H1 (cell line): ENCODE results near the gene C1S. TPM values are rescaled to one million over a fixed set of nuclear protein-coding genes. Genes with fewer than 3 reads are reported as not detected.

Experiments
- CTCF ChIA-PET: fragments of 300-600 bp; sonication (Branson Sonifier 250); formaldehyde crosslinking; loops from one replicate; lab custom pipeline; 2021; ENCODE audit not compliant: partially characterized antibody; lab: Charles Lee
- POLR2A ChIA-PET: fragments of 300-600 bp; sonication (Branson Sonifier 250); formaldehyde crosslinking; loops from one replicate; lab custom pipeline; 2021; ENCODE audit warnings: inconsistent platforms; ENCODE audit not compliant: partially characterized antibody; lab: Charles Lee
- DNase-seq, 2 experiments: peaks; one replicate each; pipeline versions ENCODE4 v3.0.0 to v3.0.0-alpha.2; 2010 to 2022; ENCODE audit warnings: low spot score in 2 of 2, low read depth in 1 of 2, mixed read lengths in 1 of 2
- FAIRE-seq: peaks from 2 replicates; lab custom pipeline; 2011; peaks lifted over from hg19 to GRCh38; lab: Jason Lieb, UNC
- H2AFZ ChIP-seq: 2 replicates; pipeline ENCODE4 v1.8.1; 2012; ENCODE audit warnings: low read length, inconsistent platforms
- H2AK5ac ChIP-seq: 2 replicates; pipeline ENCODE4 v1.6.1; 2013; ENCODE audit warnings: low read depth, low read length
- H2BK120ac ChIP-seq: replicated peaks from 2 replicates; pipeline ENCODE3; 2013; ENCODE audit warnings: low read depth, low read length, inconsistent platforms
- H2BK12ac ChIP-seq: 2 replicates; pipeline ENCODE4 v1.6.1; 2013; ENCODE audit warnings: low read depth, low read length
- H2BK15ac ChIP-seq: 2 replicates; pipeline ENCODE4 v1.6.1; 2013; ENCODE audit warnings: low read length
- H2BK20ac ChIP-seq: 2 replicates; pipeline ENCODE4 v1.6.1; 2013; ENCODE audit warnings: low read length
- H2BK5ac ChIP-seq: 2 replicates; pipeline ENCODE4 v1.6.1; 2013; ENCODE audit warnings: low read depth, low read length
- H3K14ac ChIP-seq: 2 replicates; pipeline ENCODE4 v1.6.1; 2013; ENCODE audit warnings: inconsistent platforms; ENCODE audit not compliant: insufficient read length
- H3K18ac ChIP-seq: 2 replicates; pipeline ENCODE4 v1.6.1; 2013; ENCODE audit warnings: low read length; ENCODE audit errors: extremely low read depth
- H3K23ac ChIP-seq: 2 replicates; pipeline ENCODE4 v1.6.1; 2013; ENCODE audit warnings: inconsistent platforms; ENCODE audit not compliant: insufficient read length
- H3K23me2 ChIP-seq: 2 replicates; pipeline ENCODE4 v1.6.1; 2013; ENCODE audit warnings: low read depth, low read length
- H3K27ac ChIP-seq: 2 replicates; pipeline ENCODE4 v1.6.1; 2011; ENCODE audit warnings: low read depth, low read length, inconsistent platforms
- H3K27me3 ChIP-seq, 4 experiments: replicated peaks in 1 of 4; 1 replicate in 1 of 4; 2 replicates in 3 of 4; pipeline versions ENCODE4 v1.6.1 to v1.8.1; 2011 to 2013; ENCODE audit warnings: low read length in 3 of 4, mild to moderate bottlenecking in 3 of 4, inconsistent platforms in 2 of 4, mixed read lengths in 2 of 4, moderate library complexity in 1 of 4; ENCODE audit not compliant: control insufficient read depth in 3 of 4, insufficient read depth in 3 of 4; ENCODE audit errors: extremely low read depth in 1 of 4
- H3K36me3 ChIP-seq, 4 experiments: 2 replicates each; pipeline versions ENCODE4 v1.6.1 to v1.8.1; 2011 to 2013; ENCODE audit warnings: mild to moderate bottlenecking in 4 of 4, low read length in 3 of 4, moderate library complexity in 2 of 4, control low read depth in 1 of 4, inconsistent platforms in 1 of 4; ENCODE audit not compliant: insufficient read depth in 4 of 4, control insufficient read depth in 2 of 4
- H3K4ac ChIP-seq: replicated peaks from 2 replicates; pipeline ENCODE3; 2013; ENCODE audit warnings: low read length, low read depth, mixed read lengths, inconsistent platforms; ENCODE audit not compliant: insufficient read length
- H3K4me1 ChIP-seq, 4 experiments: replicated peaks in 1 of 4; 1 replicate in 1 of 4; 2 replicates in 3 of 4; pipeline versions ENCODE4 v1.6.1 to v1.8.1; 2011 to 2013; ENCODE audit warnings: low read length in 3 of 4, inconsistent platforms in 2 of 4, mixed read lengths in 1 of 4; ENCODE audit not compliant: insufficient read depth in 4 of 4, control insufficient read depth in 3 of 4
- H3K4me2 ChIP-seq, 2 experiments: 2 replicates each; pipeline versions ENCODE4 v1.6.1 to v1.8.1; 2011 to 2013; ENCODE audit warnings: low read depth in 2 of 2, low read length in 2 of 2, control low read depth in 1 of 2, inconsistent platforms in 1 of 2, mild to moderate bottlenecking in 1 of 2; ENCODE audit not compliant: insufficient read depth in 1 of 2
- H3K4me3 ChIP-seq, 4 experiments: fragments of 200-600, 300-600 bp in 1 of 4; sonication (generic), shearing (Covaris generic), sonication (Bioruptor Twin) in 1 of 4; 2 replicates each; pipeline versions ENCODE4 v1.5.1 to v1.8.1; 2011 to 2016; ENCODE audit warnings: low read length in 4 of 4, low read depth in 3 of 4, control low read depth in 2 of 4, inconsistent platforms in 2 of 4, mild to moderate bottlenecking in 2 of 4, mixed read lengths in 1 of 4, moderate library complexity in 1 of 4; ENCODE audit not compliant: insufficient read depth in 2 of 4; ENCODE audit errors: extremely low read depth in 1 of 4
- H3K56ac ChIP-seq: replicated peaks from 2 replicates; pipeline ENCODE3; 2013; ENCODE audit warnings: low read depth, mild to moderate bottlenecking, mixed read lengths, low read length, inconsistent platforms; ENCODE audit not compliant: insufficient read length
- H3K79me1 ChIP-seq: 2 replicates; pipeline ENCODE4 v1.6.1; 2013; ENCODE audit warnings: low read depth, low read length, control low read depth
- H3K79me2 ChIP-seq, 2 experiments: 2 replicates each; pipeline versions ENCODE4 v1.6.1 to v1.8.1; 2012 to 2013; ENCODE audit warnings: low read length in 2 of 2, mild to moderate bottlenecking in 2 of 2, inconsistent platforms in 1 of 2; ENCODE audit not compliant: insufficient read depth in 2 of 2, control insufficient read depth in 1 of 2
- H3K9ac ChIP-seq, 4 experiments: replicated peaks in 1 of 4; 1 replicate in 1 of 4; 2 replicates in 3 of 4; pipeline versions ENCODE4 v1.6.1 to v1.8.1; 2011 to 2013; ENCODE audit warnings: low read depth in 3 of 4, low read length in 3 of 4, control low read depth in 2 of 4, mild to moderate bottlenecking in 2 of 4, moderate library complexity in 2 of 4, inconsistent platforms in 1 of 4; ENCODE audit errors: extremely low read depth in 1 of 4
- H3K9me3 ChIP-seq, 2 experiments: 2 replicates each; pipeline versions ENCODE4 v1.6.1 to v1.8.1; 2012 to 2013; ENCODE audit warnings: mild to moderate bottlenecking in 2 of 2, moderate library complexity in 2 of 2, control low read depth in 1 of 2, inconsistent platforms in 1 of 2, low read depth in 1 of 2, low read length in 1 of 2, mixed read lengths in 1 of 2; ENCODE audit not compliant: insufficient read depth in 2 of 2
- H4K20me1 ChIP-seq, 2 experiments: replicated peaks in 1 of 2; 2 replicates each; pipeline versions ENCODE3 to v1.8.1; 2011 to 2013; ENCODE audit warnings: inconsistent platforms in 2 of 2, low read length in 2 of 2, mild to moderate bottlenecking in 1 of 2; ENCODE audit not compliant: insufficient read depth in 2 of 2, control insufficient read depth in 1 of 2
- H4K5ac ChIP-seq: 2 replicates; pipeline ENCODE4 v1.6.1; 2013; ENCODE audit warnings: low read length, low read depth, mixed read lengths, inconsistent platforms; ENCODE audit not compliant: insufficient read length
- H4K8ac ChIP-seq: 2 replicates; pipeline ENCODE4 v1.8.0; 2013; ENCODE audit warnings: mild to moderate bottlenecking, moderate library complexity, low read length, inconsistent platforms; ENCODE audit not compliant: insufficient read depth; ENCODE audit errors: extremely low read depth
- H4K91ac ChIP-seq: replicated peaks from 2 replicates; pipeline ENCODE3; 2013; ENCODE audit warnings: low read length, mixed read lengths, inconsistent platforms; ENCODE audit not compliant: insufficient read length
- BRCA1 ChIP-seq: IDR thresholded peaks from 2 replicates; pipeline ENCODE4 v1.6.1; 2012; ENCODE audit warnings: low read depth, low read length, improper control_type of control experiment
- CBX5 ChIP-seq: fragments of 300-800, 300-1000 bp; sonication (generic); IDR thresholded peaks from 2 replicates; pipeline ENCODE4 v1.7.1; 2016; ENCODE audit warnings: antibody characterized with exemption, low read length, low read depth
- CHD1 ChIP-seq: IDR thresholded peaks from 2 replicates; pipeline ENCODE4 v1.6.1; 2012; ENCODE audit warnings: low read depth, low read length, improper control_type of control experiment
- KDM5A ChIP-seq: fragments of 200-600 bp; IDR thresholded peaks from 2 replicates; pipeline ENCODE4 v1.7.1; 2012; ENCODE audit warnings: mild to moderate bottlenecking, low read length, inconsistent platforms, mixed read lengths
- NRF1 ChIP-seq: IDR thresholded peaks from 2 replicates; pipeline ENCODE4 v1.6.1; 2011; ENCODE audit warnings: mild to moderate bottlenecking, low read depth, low read length, improper control_type of control experiment
- POLR2AphosphoS5 ChIP-seq: IDR thresholded peaks from 2 replicates; pipeline ENCODE4 v1.6.1; 2011; ENCODE audit warnings: low read depth, low read length
- POU5F1 ChIP-seq: IDR thresholded peaks from 2 replicates; pipeline ENCODE4 v1.6.1; 2011; ENCODE audit warnings: low read depth, mild to moderate bottlenecking, low read length, moderate library complexity
- RFX5 ChIP-seq: IDR thresholded peaks from 2 replicates; pipeline ENCODE4 v1.6.1; 2011; ENCODE audit warnings: low read depth, low read length, improper control_type of control experiment, borderline replicate concordance
- SP1 ChIP-seq: IDR thresholded peaks from 2 replicates; pipeline ENCODE4 v1.6.1; 2011; ENCODE audit warnings: low read depth, low read length
- TAF1 ChIP-seq: IDR thresholded peaks from 2 replicates; pipeline ENCODE4 v1.6.1; 2011; ENCODE audit warnings: mild to moderate bottlenecking, low read depth, low read length
- TEAD4 ChIP-seq: IDR thresholded peaks from 2 replicates; pipeline ENCODE4 v1.6.1; 2012; ENCODE audit warnings: low read depth, low read length, inconsistent platforms, mixed read lengths
- WGBS, 2 experiments: shearing (Covaris generic) in 1 of 2; methylation state at CpG; one replicate each; pipeline versions ENCODE4 v1.1.6 to v1.1.7; 2013 to 2015; ENCODE audit warnings: low lambda C conversion rate in 2 of 2, mixed read lengths in 2 of 2, inconsistent platforms in 1 of 2, low coverage in 1 of 2, missing lambda C conversion rate in 1 of 2; ENCODE audit not compliant: insufficient replicate concordance in 2 of 2, insufficient coverage in 1 of 2, insufficient read length in 1 of 2; ENCODE audit errors: extremely low coverage in 1 of 2, missing lambda C conversion rate in 1 of 2; 5-methylcytosine and 5-hydroxymethylcytosine counted together
- polyA plus RNA-seq, 7 experiments: library from polyadenylated mRNA; depleted of rRNA in 3 of 7; stranded (reverse) in 5 of 7; unstranded in 2 of 7; fragments of >200 nt in 5 of 7; fragments of 200-250 nt in 2 of 7; gene quantifications; 1 replicate in 5 of 7; 2 replicates in 1 of 7; 4 replicates in 1 of 7; pipeline versions ENCODE4 v1.2.1 to v1.2.3, GENCODE V29; 2011 to 2013; ENCODE audit warnings: missing spikeins in 2 of 7, mixed read lengths in 2 of 7
- total RNA-seq: library from RNA; stranded (reverse); fragmentation: NEBNext Ultra II Directional; extraction: Animal tissue kit (Norgen Biotek cat#: 25700); gene quantifications from 2 replicates; pipeline ENCODE4 v1.2.1, GENCODE V29; 2021
- TF ChIP-seq, protein P1 (sequence below): IDR thresholded peaks from 2 replicates; pipeline ENCODE4 v1.6.1; 2011; ENCODE audit warnings: low read depth, mild to moderate bottlenecking, low read length; ENCODE audit not compliant: insufficient read depth

The C1S gene
- total and polyA plus RNA-seq, 2 of the 8 experiments (the other 6 are each of a cell fraction or from before 2014, with no cell fraction given): 4.4 to 7.3 TPM

DNA sequence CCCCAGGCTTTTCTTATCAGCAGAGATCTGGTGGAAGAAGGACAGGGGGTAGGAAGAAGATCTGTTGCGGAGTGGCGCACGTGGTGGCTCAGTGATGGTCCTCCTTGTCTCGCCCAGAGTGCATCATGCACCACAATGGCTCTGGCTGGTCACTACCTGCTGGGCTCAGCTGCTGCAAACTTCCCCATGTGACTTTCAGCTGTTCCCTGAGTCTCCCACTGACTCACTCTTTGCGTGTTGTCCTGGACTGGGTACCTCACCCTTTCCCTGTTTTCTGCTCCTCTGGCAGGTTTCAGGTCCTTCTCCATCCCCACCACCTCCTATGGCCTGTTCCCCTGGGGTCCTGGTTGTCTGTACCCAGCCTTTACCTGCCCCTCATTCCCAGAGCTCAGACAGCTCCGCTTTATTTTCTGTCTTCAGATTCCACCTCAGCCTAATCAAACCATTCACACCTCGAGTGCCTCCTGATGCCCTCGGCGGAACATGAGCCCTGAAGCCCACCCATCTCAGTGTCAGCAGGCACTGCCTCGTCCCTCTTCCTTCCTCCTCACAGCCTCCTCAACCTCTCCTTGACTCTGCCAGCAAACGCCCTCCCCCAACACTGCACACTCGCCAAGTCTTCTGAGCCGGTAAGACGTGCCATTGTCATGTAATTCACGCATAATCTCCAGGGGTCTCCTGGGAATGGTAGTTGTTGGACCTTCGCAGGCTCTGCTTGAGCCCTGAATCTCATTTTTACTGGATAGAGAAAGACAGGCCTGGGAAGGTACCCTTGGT lies 29.9 kb downstream of the C1S start:
- Histone ChIP-seq H3K27me3 (no peaks in the 10 kb centered on the region; a peak in 1 of 7 replicates), H4K91ac (peak overlapping the region; percentile 35), H2AFZ (peak overlapping the region; percentile 21; the same call in 1 of the 2 replicates), H2BK5ac (peak overlapping the region; percentile 49), H3K9ac (peak overlapping the region in 1 of 4 experiments; percentile 24; a peak in 1 of 7 replicates), H2BK120ac (no peak overlapping the region), H3K9me3 (no peaks in the 10 kb centered on the region), H3K27ac (no peak overlapping the region), H2BK12ac (peak overlapping the region; percentile 98), H3K4me2 (peak overlapping the region; percentile 45 to 84), H3K36me3 (no peaks in the 10 kb centered on the region; a peak in 1 of 8 replicates), H3K79me1 (no peaks in the 10 kb centered on the region), H2BK20ac (peak overlapping the region; percentile 87; the same call in 1 of the 2 replicates), H4K20me1 (peaks cover 0 to under 1% of the 10 kb centered on the region in 2 experiments), H3K4ac (no peak overlapping the region), H4K5ac (peak overlapping the region; percentile 7), H2BK15ac (peak overlapping the region; percentile 97; the same call in 1 of the 2 replicates), H3K18ac (peak overlapping the region; percentile 88), H3K56ac (no peak overlapping the region), H4K8ac (peak overlapping the region; percentile 1; the same call in 1 of the 2 replicates), H3K4me1 (peaks cover 7 to 21% (median 16%) of the 10 kb centered on the region in 4 experiments), H3K23me2 (peaks cover 2% of the 10 kb centered on the region; the same call in 1 of the 2 replicates), H3K4me3 (peak overlapping the region in 1 of 4 experiments; percentile 28; a peak in 1 of 8 replicates), H3K23ac (no peak overlapping the region), H3K79me2 (no peaks in the 10 kb centered on the region), H3K14ac (no peak overlapping the region), H2AK5ac (no peak overlapping the region)
- WGBS, 2 experiments: 69% methylated on average over 16 of the region's 16 CpGs; no CpG with 5 or more reads in 1 of the 2 experiments
- no peak for DNase-seq
- ChIA-PET CTCF (interaction anchor here (1.0 to 4.3 kb wide), 15 partner anchors 10 to 128 kb away, joined by 3 to 34 read pairs (median 5); partner anchors contain the start of genes C1RL and C1S), POLR2A (interaction anchor here (0.7 to 2.6 kb wide), 11 partner anchors 9 to 165 kb away, joined by 3 to 14 read pairs (median 3); partner anchors contain the start of genes C12orf57, C1RL and RNU7-1)
- peak; percentile 83 for FAIRE-seq
- TF ChIP-seq BRCA1: no peak
- peak; percentile 55; the same call in 1 of the 2 replicates for TF ChIP-seq POLR2AphosphoS5
- 0 out of 2 replicates have a peak, but pooled peaks have one; percentile 53 for TF ChIP-seq SP1
- TF ChIP-seq TAF1: no peak
- TF ChIP-seq CBX5: no peak
- no peak for TF ChIP-seq TEAD4
- TF ChIP-seq RFX5: no peak
- peak; percentile 97 for TF ChIP-seq POU5F1
- TF ChIP-seq, protein P1, sequence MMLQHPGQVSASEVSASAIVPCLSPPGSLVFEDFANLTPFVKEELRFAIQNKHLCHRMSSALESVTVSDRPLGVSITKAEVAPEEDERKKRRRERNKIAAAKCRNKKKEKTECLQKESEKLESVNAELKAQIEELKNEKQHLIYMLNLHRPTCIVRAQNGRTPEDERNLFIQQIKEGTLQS: no peak
- no peak for TF ChIP-seq NRF1
- TF ChIP-seq KDM5A: no peak
- no peak for TF ChIP-seq CHD1
